HepG2 (cell line): ENCODE measurements around the gene OS9. TPM values are rescaled to one million over a fixed set of nuclear protein-coding genes. Genes with fewer than 3 reads are reported as not detected.

ENCODE experiments used
- ATAC-seq: fragments of 200-7000 bp; cut with Tn5 transposase; 3 replicates; pipeline ENCODE4 v1.9.1; 2020; ENCODE audit warnings: mild to moderate bottlenecking, moderate library complexity
- BruUV-seq: library from RNA; stranded (reverse); fragments of 400-500 nt; replicated peaks from 2 replicates; lab custom pipeline; 2021; lab: Mats Ljungman, UMichigan
- CTCF ChIA-PET: fragments of 300-600 bp; formaldehyde crosslinking; extraction: SDS; loops from one replicate; lab custom pipeline; 2021; ENCODE audit warnings: low total read pairs, inconsistent platforms, low intra/inter-chr PET ratio; lab: Yijun Ruan, JAX
- POLR2A ChIA-PET: fragments of 350-600 bp; sonication (Branson Sonifier 250); formaldehyde crosslinking; loops from one replicate; lab custom pipeline; 2020; ENCODE audit warnings: antibody characterized with exemption, inconsistent platforms; lab: Yijun Ruan, JAX
- DNase-seq: peaks from one replicate; pipeline ENCODE4 v3.0.0-alpha.2; 2015; ENCODE audit warnings: low spot score
- FAIRE-seq: peaks from 3 replicates; lab custom pipeline; 2011; peaks lifted over from hg19 to GRCh38; lab: Jason Lieb, UNC
- H2AFZ ChIP-seq: one replicate; pipeline ENCODE4 v1.6.1; 2011; ENCODE audit warnings: low read length, inconsistent platforms
- H3K27ac ChIP-seq: fragments of 300-600 bp; 3 replicates; pipeline ENCODE4 v1.8.0; 2011; ENCODE audit warnings: mixed run types, mild to moderate bottlenecking, mixed read lengths, low read length, inconsistent platforms; ENCODE audit not compliant: insufficient read depth; ENCODE audit errors: extremely low read length
- H3K27me3 ChIP-seq, 2 experiments: fragments of 200-600 bp in 1 of 2; 2 replicates in 1 of 2; 3 replicates in 1 of 2; pipeline versions ENCODE4 v1.6.0 to v1.8.0; 2011; ENCODE audit warnings: low read length in 2 of 2, mild to moderate bottlenecking in 2 of 2, moderate library complexity in 2 of 2, inconsistent platforms in 1 of 2; ENCODE audit not compliant: insufficient read depth in 2 of 2, control insufficient read depth in 1 of 2
- H3K36me3 ChIP-seq, 2 experiments: fragments of 200-600 bp in 1 of 2; replicated peaks in 1 of 2; 2 replicates in 1 of 2; 3 replicates in 1 of 2; pipeline versions ENCODE4 v1.5.1 to v1.8.0; 2011; ENCODE audit warnings: low read length in 2 of 2, inconsistent platforms in 1 of 2; ENCODE audit not compliant: insufficient read depth in 2 of 2, control insufficient read depth in 1 of 2
- H3K4me1 ChIP-seq: 2 replicates; pipeline ENCODE4 v1.5.1; 2012; ENCODE audit warnings: low read length, inconsistent platforms; ENCODE audit not compliant: insufficient read depth
- H3K4me2 ChIP-seq: 2 replicates; pipeline ENCODE4 v1.6.0; 2011; ENCODE audit warnings: low read depth, low read length, inconsistent platforms
- H3K4me3 ChIP-seq, 3 experiments: fragments of 200-600 bp in 1 of 3; sonication (generic), shearing (Covaris generic) in 1 of 3; replicated peaks in 1 of 3; 2 replicates each; pipeline ENCODE4 v1.5.1; 2011 to 2016; ENCODE audit warnings: low read length in 3 of 3, inconsistent platforms in 2 of 3, low read depth in 2 of 3, mild to moderate bottlenecking in 2 of 3, control low read depth in 1 of 3, mixed read lengths in 1 of 3; ENCODE audit not compliant: insufficient read depth in 1 of 3
- H3K79me2 ChIP-seq: one replicate; pipeline ENCODE4 v1.6.1; 2011; ENCODE audit warnings: low read length, inconsistent platforms; ENCODE audit not compliant: insufficient read depth
- H3K9ac ChIP-seq: 2 replicates; pipeline ENCODE4 v1.6.0; 2011; ENCODE audit warnings: mild to moderate bottlenecking, low read depth, low read length, inconsistent platforms; ENCODE audit not compliant: insufficient read depth
- H3K9me3 ChIP-seq: 2 replicates; pipeline ENCODE4 v1.5.1; 2012; ENCODE audit warnings: mild to moderate bottlenecking, low read length
- H4K20me1 ChIP-seq: 2 replicates; pipeline ENCODE4 v1.6.0; 2011; ENCODE audit warnings: inconsistent platforms, mild to moderate bottlenecking, low read length, moderate library complexity; ENCODE audit not compliant: insufficient read depth
- ATF1 ChIP-seq: IDR thresholded peaks from 2 replicates; pipeline ENCODE4 v1.6.1; 2016; ENCODE audit warnings: mild to moderate bottlenecking, control low read depth
- FOXO1 ChIP-seq: sonication (generic); formaldehyde crosslinking; IDR thresholded peaks from 2 replicates; pipeline ENCODE4 v1.4.0; 2020; ENCODE audit warnings: missing genetic modification reagents
- HCFC1 ChIP-seq: fragments of 150-350 bp; IDR thresholded peaks from 2 replicates; pipeline ENCODE4 v1.6.1; 2014; ENCODE audit warnings: low read depth, low read length
- NR2C2 ChIP-seq: sonication (generic); formaldehyde crosslinking; IDR thresholded peaks from 2 replicates; pipeline ENCODE4 v1.4.0; 2020; ENCODE audit warnings: missing genetic modification reagents, mild to moderate bottlenecking, moderate library complexity, borderline replicate concordance
- PAX8 ChIP-seq: sonication (generic); formaldehyde crosslinking; IDR thresholded peaks from 2 replicates; pipeline ENCODE4 v1.8.0; 2022; ENCODE audit warnings: mild to moderate bottlenecking, missing genetic modification reagents, borderline replicate concordance
- SNAPC2 ChIP-seq: sonication (generic); formaldehyde crosslinking; IDR thresholded peaks from 2 replicates; pipeline ENCODE4 v1.8.1; 2022; ENCODE audit warnings: mild to moderate bottlenecking, missing genetic modification reagents
- TBX3 ChIP-seq: fragments of 450-650 bp; IDR thresholded peaks from 2 replicates; pipeline ENCODE4 v1.6.1; 2017; ENCODE audit warnings: antibody characterized with exemption, mild to moderate bottlenecking, inconsistent platforms, borderline replicate concordance
- ZBTB1 ChIP-seq: sonication (generic); formaldehyde crosslinking; IDR thresholded peaks from 2 replicates; pipeline ENCODE4 v1.4.0; 2020; ENCODE audit warnings: missing genetic modification reagents, borderline replicate concordance
- ZKSCAN5 ChIP-seq: sonication (generic); formaldehyde crosslinking; IDR thresholded peaks from 2 replicates; pipeline ENCODE4 v1.5.1; 2020; ENCODE audit warnings: mild to moderate bottlenecking, missing genetic modification reagents
- ZNF446 ChIP-seq: sonication (generic); formaldehyde crosslinking; IDR thresholded peaks from 2 replicates; pipeline ENCODE4 v1.5.0; 2020; ENCODE audit warnings: mild to moderate bottlenecking, missing genetic modification reagents
- WGBS: methylation state at CpG from one replicate; pipeline ENCODE4 v1.1.6; 2017; ENCODE audit warnings: low lambda C conversion rate; 5-methylcytosine and 5-hydroxymethylcytosine counted together
- in situ Hi-C: cut with HindIII; loops from 2 replicates; pipeline ENCODE4 v1.10.0; 2017; ENCODE audit warnings: low pct_unique_long_range_greater_than_20kb; ENCODE audit not compliant: extremely low pct_ligation_motif_present
- intact Hi-C: fragments of 100-400 bp; cut with micrococcal nuclease; formaldehyde crosslinking; loops from one replicate; pipeline ENCODE4 v1.10.0; 2022; ENCODE audit not compliant: unreplicated experiment
- polyA plus RNA-seq, 8 experiments: library from polyadenylated mRNA; depleted of rRNA in 3 of 8; stranded (reverse) in 7 of 8; unstranded in 1 of 8; fragments of >200 nt; fragmentation: Illumina TruSeq in 4 of 8; extraction: Trizol in 4 of 8; gene quantifications; 2 replicates each; pipeline versions ENCODE4 v1.2.1 to v1.2.3, GENCODE V29; 2011 to 2016; ENCODE audit warnings: low read depth in 4 of 8, missing spikeins in 1 of 8, mixed read lengths in 1 of 8; ENCODE audit not compliant: insufficient read depth in 1 of 8
- total RNA-seq, 5 experiments: library from RNA; depleted of rRNA; stranded (reverse); fragments of >200 nt; fragmentation: Illumina TruSeq; extraction: Trizol; gene quantifications; 2 replicates each; pipeline ENCODE4 v1.2.3, GENCODE V29; 2016; ENCODE audit warnings: low read depth in 1 of 5
- TF ChIP-seq, protein P1 (sequence below): sonication (generic); formaldehyde crosslinking; IDR thresholded peaks from 2 replicates; pipeline ENCODE4 v1.4.0; 2020; ENCODE audit warnings: missing genetic modification reagents
- TF ChIP-seq, protein P2 (sequence below): sonication (generic); formaldehyde crosslinking; IDR thresholded peaks from 2 replicates; pipeline ENCODE4 v1.5.0; 2020; ENCODE audit warnings: missing genetic modification reagents
- TF ChIP-seq, protein P3 (sequence below): sonication (generic); formaldehyde crosslinking; IDR thresholded peaks from 2 replicates; pipeline ENCODE4 v1.8.0; 2022; ENCODE audit warnings: mild to moderate bottlenecking, missing genetic modification reagents; ENCODE audit not compliant: insufficient replicate concordance
- TF ChIP-seq, protein P4 (sequence below): sonication (generic); formaldehyde crosslinking; IDR thresholded peaks from 2 replicates; pipeline ENCODE4 v1.9.0; 2021; ENCODE audit warnings: missing genetic modification reagents, mild to moderate bottlenecking, borderline replicate concordance
- TF ChIP-seq, protein P5 (sequence below): sonication (generic); formaldehyde crosslinking; IDR thresholded peaks from 2 replicates; pipeline ENCODE4 v1.5.0; 2020; ENCODE audit warnings: missing genetic modification reagents

The OS9 gene
- total and polyA plus RNA-seq, 2 of the 13 experiments (the other 11 are each of a cell fraction or from before 2014, with no cell fraction given), result 156 to 206 TPM

DNA sequence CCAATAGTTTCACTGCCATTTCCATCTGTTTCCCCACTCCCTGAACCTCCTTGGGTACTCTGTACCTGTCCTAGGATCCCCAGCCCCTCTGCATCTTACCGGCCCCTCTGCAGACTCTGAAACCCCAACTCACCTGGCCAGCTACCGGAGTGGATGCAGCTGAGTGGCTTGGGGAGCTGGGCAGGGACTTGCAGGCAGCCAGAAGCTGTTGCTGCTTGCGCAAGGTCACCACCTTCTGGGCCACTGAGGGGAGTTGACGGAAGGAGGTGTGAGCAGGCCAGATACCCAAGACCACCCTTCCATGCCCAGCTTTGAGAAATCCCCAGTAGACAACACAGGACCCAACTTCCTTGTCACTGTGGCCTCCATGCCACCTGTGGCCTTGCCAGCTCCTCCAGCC lies 38.3 kb downstream of the OS9 start:
- no peak overlapping the region for H2AFZ ChIP-seq
- H3K4me1 ChIP-seq, result peaks cover 31% of the 10 kb centered on the region
- no peak overlapping the region for H3K27ac ChIP-seq
- 25% methylated on average over 4 of the region's 4 CpGs for WGBS
- no peaks in the 10 kb centered on the region for H3K79me2 ChIP-seq
- POLR2A ChIA-PET, result no interaction called here
- ATAC-seq (no peak), FAIRE-seq (no peak), DNase-seq (no peak)
- no peaks in the 10 kb centered on the region for H4K20me1 ChIP-seq
- CTCF ChIA-PET, result no interaction called here
- in situ Hi-C loops, result no loop called here
- no peak overlapping the region for H3K4me3 ChIP-seq
- H3K27me3 ChIP-seq, result peaks cover 9 to 50% of the 10 kb centered on the region in 2 experiments
- no TSS peak for BruUV-seq
- intact Hi-C loops, result no loop called here
- H3K9ac ChIP-seq, result no peak overlapping the region
- H3K9me3 ChIP-seq, result no peaks in the 10 kb centered on the region
- H3K36me3 ChIP-seq, result no peaks in the 10 kb centered on the region
- H3K4me2 ChIP-seq, result no peak overlapping the region
- TF ChIP-seq ATF1 (CRISPR knock-in tag) (no peak), ZKSCAN5 (CRISPR knock-in tag) (no peak), FOXO1 (no peak), PAX8 (CRISPR knock-in tag) (no peak), HCFC1 (no peak), SNAPC2 (CRISPR knock-in tag) (no peak), NR2C2 (CRISPR knock-in tag) (no peak), TBX3 (no peak), ZBTB1 (CRISPR knock-in tag) (no peak), ZNF446 (no peak)
- TF ChIP-seq, protein P1, sequence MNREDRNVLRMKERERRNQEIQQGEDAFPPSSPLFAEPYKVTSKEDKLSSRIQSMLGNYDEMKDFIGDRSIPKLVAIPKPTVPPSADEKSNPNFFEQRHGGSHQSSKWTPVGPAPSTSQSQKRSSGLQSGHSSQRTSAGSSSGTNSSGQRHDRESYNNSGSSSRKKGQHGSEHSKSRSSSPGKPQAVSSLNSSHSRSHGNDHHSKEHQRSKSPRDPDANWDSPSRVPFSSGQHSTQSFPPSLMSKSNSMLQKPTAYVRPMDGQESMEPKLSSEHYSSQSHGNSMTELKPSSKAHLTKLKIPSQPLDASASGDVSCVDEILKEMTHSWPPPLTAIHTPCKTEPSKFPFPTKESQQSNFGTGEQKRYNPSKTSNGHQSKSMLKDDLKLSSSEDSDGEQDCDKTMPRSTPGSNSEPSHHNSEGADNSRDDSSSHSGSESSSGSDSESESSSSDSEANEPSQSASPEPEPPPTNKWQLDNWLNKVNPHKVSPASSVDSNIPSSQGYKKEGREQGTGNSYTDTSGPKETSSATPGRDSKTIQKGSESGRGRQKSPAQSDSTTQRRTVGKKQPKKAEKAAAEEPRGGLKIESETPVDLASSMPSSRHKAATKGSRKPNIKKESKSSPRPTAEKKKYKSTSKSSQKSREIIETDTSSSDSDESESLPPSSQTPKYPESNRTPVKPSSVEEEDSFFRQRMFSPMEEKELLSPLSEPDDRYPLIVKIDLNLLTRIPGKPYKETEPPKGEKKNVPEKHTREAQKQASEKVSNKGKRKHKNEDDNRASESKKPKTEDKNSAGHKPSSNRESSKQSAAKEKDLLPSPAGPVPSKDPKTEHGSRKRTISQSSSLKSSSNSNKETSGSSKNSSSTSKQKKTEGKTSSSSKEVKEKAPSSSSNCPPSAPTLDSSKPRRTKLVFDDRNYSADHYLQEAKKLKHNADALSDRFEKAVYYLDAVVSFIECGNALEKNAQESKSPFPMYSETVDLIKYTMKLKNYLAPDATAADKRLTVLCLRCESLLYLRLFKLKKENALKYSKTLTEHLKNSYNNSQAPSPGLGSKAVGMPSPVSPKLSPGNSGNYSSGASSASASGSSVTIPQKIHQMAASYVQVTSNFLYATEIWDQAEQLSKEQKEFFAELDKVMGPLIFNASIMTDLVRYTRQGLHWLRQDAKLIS (CRISPR knock-in tag), result no peak
- TF ChIP-seq, protein P2, sequence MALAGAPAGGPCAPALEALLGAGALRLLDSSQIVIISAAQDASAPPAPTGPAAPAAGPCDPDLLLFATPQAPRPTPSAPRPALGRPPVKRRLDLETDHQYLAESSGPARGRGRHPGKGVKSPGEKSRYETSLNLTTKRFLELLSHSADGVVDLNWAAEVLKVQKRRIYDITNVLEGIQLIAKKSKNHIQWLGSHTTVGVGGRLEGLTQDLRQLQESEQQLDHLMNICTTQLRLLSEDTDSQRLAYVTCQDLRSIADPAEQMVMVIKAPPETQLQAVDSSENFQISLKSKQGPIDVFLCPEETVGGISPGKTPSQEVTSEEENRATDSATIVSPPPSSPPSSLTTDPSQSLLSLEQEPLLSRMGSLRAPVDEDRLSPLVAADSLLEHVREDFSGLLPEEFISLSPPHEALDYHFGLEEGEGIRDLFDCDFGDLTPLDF (CRISPR knock-in tag), result no peak
- TF ChIP-seq, protein P3, sequence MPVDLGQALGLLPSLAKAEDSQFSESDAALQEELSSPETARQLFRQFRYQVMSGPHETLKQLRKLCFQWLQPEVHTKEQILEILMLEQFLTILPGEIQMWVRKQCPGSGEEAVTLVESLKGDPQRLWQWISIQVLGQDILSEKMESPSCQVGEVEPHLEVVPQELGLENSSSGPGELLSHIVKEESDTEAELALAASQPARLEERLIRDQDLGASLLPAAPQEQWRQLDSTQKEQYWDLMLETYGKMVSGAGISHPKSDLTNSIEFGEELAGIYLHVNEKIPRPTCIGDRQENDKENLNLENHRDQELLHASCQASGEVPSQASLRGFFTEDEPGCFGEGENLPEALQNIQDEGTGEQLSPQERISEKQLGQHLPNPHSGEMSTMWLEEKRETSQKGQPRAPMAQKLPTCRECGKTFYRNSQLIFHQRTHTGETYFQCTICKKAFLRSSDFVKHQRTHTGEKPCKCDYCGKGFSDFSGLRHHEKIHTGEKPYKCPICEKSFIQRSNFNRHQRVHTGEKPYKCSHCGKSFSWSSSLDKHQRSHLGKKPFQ (CRISPR knock-in tag), result no peak
- TF ChIP-seq, protein P4, sequence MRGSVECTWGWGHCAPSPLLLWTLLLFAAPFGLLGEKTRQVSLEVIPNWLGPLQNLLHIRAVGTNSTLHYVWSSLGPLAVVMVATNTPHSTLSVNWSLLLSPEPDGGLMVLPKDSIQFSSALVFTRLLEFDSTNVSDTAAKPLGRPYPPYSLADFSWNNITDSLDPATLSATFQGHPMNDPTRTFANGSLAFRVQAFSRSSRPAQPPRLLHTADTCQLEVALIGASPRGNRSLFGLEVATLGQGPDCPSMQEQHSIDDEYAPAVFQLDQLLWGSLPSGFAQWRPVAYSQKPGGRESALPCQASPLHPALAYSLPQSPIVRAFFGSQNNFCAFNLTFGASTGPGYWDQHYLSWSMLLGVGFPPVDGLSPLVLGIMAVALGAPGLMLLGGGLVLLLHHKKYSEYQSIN (CRISPR knock-in tag), result no peak
- TF ChIP-seq, protein P5, sequence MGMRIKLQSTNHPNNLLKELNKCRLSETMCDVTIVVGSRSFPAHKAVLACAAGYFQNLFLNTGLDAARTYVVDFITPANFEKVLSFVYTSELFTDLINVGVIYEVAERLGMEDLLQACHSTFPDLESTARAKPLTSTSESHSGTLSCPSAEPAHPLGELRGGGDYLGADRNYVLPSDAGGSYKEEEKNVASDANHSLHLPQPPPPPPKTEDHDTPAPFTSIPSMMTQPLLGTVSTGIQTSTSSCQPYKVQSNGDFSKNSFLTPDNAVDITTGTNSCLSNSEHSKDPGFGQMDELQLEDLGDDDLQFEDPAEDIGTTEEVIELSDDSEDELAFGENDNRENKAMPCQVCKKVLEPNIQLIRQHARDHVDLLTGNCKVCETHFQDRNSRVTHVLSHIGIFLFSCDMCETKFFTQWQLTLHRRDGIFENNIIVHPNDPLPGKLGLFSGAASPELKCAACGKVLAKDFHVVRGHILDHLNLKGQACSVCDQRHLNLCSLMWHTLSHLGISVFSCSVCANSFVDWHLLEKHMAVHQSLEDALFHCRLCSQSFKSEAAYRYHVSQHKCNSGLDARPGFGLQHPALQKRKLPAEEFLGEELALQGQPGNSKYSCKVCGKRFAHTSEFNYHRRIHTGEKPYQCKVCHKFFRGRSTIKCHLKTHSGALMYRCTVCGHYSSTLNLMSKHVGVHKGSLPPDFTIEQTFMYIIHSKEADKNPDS (CRISPR knock-in tag), result no peak
